Keratinocyte (primary cell): ENCODE data around the gene FDXR. TPM values are rescaled to one million over a fixed set of nuclear protein-coding genes. Genes with fewer than 3 reads are reported as not detected.

Experiments used
- DNase-seq: peaks from one replicate; pipeline ENCODE4 v3.0.0-alpha.2; 2011; ENCODE audit warnings: low read depth, missing footprints, low spot score
- FAIRE-seq: peaks from 2 replicates; lab custom pipeline; 2011; peaks lifted over from hg19 to GRCh38; lab: Jason Lieb, UNC
- H2AFZ ChIP-seq: 2 replicates; pipeline ENCODE4 v1.6.0; 2012; ENCODE audit warnings: low read length, control low read depth, inconsistent platforms; ENCODE audit not compliant: control insufficient read depth
- H3K27ac ChIP-seq: 2 replicates; pipeline ENCODE4 v1.5.1; 2011; ENCODE audit warnings: low read length; ENCODE audit not compliant: control insufficient read depth, insufficient read depth
- H3K27me3 ChIP-seq: 3 replicates; pipeline ENCODE4 v1.6.0; 2011; ENCODE audit warnings: low read length; ENCODE audit not compliant: control insufficient read depth, insufficient read depth; ENCODE audit errors: extremely low read depth
- H3K36me3 ChIP-seq, 2 experiments: 2 replicates in 1 of 2; 3 replicates in 1 of 2; pipeline ENCODE4 v1.5.1; 2011; ENCODE audit warnings: low read length in 2 of 2, mild to moderate bottlenecking in 1 of 2; ENCODE audit not compliant: control insufficient read depth in 2 of 2, insufficient read depth in 2 of 2; ENCODE audit errors: extremely low read depth in 1 of 2
- H3K4me1 ChIP-seq: 3 replicates; pipeline ENCODE4 v1.5.1; 2011; ENCODE audit warnings: low read length; ENCODE audit not compliant: control insufficient read depth, insufficient read depth; ENCODE audit errors: extremely low read depth
- H3K4me2 ChIP-seq: 3 replicates; pipeline ENCODE4 v1.6.0; 2011; ENCODE audit warnings: low read depth, low read length; ENCODE audit not compliant: control insufficient read depth, insufficient read depth; ENCODE audit errors: extremely low read depth
- H3K4me3 ChIP-seq, 3 experiments: fragments of 200-600 bp in 1 of 3; sonication (generic) in 1 of 3; 2 replicates in 2 of 3; 3 replicates in 1 of 3; pipeline ENCODE4 v1.5.1; 2011 to 2016; ENCODE audit warnings: low read length in 3 of 3, mild to moderate bottlenecking in 3 of 3, control low read depth in 2 of 3, inconsistent platforms in 1 of 3, low read depth in 1 of 3, mixed read lengths in 1 of 3, mixed run types in 1 of 3, moderate library complexity in 1 of 3; ENCODE audit not compliant: control insufficient read depth in 2 of 3, insufficient read depth in 2 of 3; ENCODE audit errors: extremely low read depth in 1 of 3
- H3K79me2 ChIP-seq: 2 replicates; pipeline ENCODE4 v1.6.0; 2012; ENCODE audit warnings: low read length; ENCODE audit not compliant: control insufficient read depth, insufficient read depth
- H3K9ac ChIP-seq: 3 replicates; pipeline ENCODE4 v1.6.0; 2011; ENCODE audit warnings: low read length; ENCODE audit not compliant: control insufficient read depth, insufficient read depth; ENCODE audit errors: extremely low read depth
- H3K9me1 ChIP-seq: 3 replicates; pipeline ENCODE4 v1.6.0; 2011; ENCODE audit warnings: low read length; ENCODE audit not compliant: control insufficient read depth, insufficient read depth; ENCODE audit errors: extremely low read depth
- H3K9me3 ChIP-seq: 2 replicates; pipeline ENCODE4 v1.5.1; 2012; ENCODE audit warnings: low read depth, low read length; ENCODE audit not compliant: control insufficient read depth
- H4K20me1 ChIP-seq: 3 replicates; pipeline ENCODE4 v1.6.0; 2011; ENCODE audit warnings: low read length; ENCODE audit not compliant: control insufficient read depth, insufficient read depth; ENCODE audit errors: extremely low read depth
- EZH2 ChIP-seq: IDR thresholded peaks from one replicate; pipeline ENCODE4 v1.6.1; 2012; ENCODE audit warnings: inconsistent platforms, mild to moderate bottlenecking, low read length, moderate library complexity
- dilution Hi-C: fragments of 300-500 bp; cut with MboI; formaldehyde crosslinking; loops from one replicate; pipeline ENCODE4 v1.7.0; 2020; ENCODE audit warnings: low sequenced_read_pairs; ENCODE audit not compliant: extremely low pct_ligation_motif_present
- polyA plus RNA-seq, 5 experiments: library from polyadenylated mRNA; depleted of rRNA in 3 of 5; stranded (reverse) in 3 of 5; stranded (forward) in 1 of 5; unstranded in 1 of 5; fragments of >200 nt; gene quantifications; 1 replicate in 1 of 5; 2 replicates in 3 of 5; 3 replicates in 1 of 5; pipeline versions ENCODE4 v1.2.1 to v1.2.3, GENCODE V29; 2011 to 2012; ENCODE audit warnings: missing spikeins in 2 of 5, low read depth in 1 of 5, low replicate concordance in 1 of 5
- TF ChIP-seq, protein P1 (sequence below), 3 experiments: IDR thresholded peaks in 1 of 3; conservative IDR thresholded peaks in 1 of 3; optimal IDR thresholded peaks in 1 of 3; 2 replicates in 2 of 3; 3 replicates in 1 of 3; pipeline versions ENCODE3 to v1.5.1; 2011; ENCODE audit warnings: low read length in 3 of 3, mild to moderate bottlenecking in 3 of 3, moderate library complexity in 2 of 3, control low read depth in 1 of 3, inconsistent platforms in 1 of 3; ENCODE audit not compliant: insufficient read depth in 2 of 3; ENCODE audit errors: extremely low read depth in 1 of 3

The FDXR gene
- polyA plus RNA-seq, 1 donor (not counting 4 experiments of a cell fraction or from before 2014, with no cell fraction given) = 12.0 TPM

DNA sequence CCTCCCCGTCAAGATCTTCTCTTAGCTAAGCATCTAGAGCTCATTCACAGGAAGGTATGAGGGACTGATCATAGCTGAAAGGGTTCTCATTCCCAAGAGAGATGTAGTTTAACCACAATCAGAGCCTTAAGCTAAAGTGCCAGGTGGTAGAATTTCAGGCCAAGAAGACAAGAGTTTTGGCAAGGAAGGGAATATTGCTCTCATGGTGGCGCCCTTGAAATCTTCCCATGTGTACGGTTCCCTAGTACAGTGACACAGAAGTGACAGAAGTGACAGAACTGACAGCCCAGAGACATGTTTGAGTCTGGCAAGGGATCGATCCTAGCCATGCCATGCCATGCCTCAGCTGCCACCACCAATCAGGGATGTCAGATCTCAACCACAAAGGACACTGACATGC is 15.6 kb downstream of the FDXR start:
- no peak for FAIRE-seq
- no peak for TF ChIP-seq EZH2
- TF ChIP-seq, protein P1, sequence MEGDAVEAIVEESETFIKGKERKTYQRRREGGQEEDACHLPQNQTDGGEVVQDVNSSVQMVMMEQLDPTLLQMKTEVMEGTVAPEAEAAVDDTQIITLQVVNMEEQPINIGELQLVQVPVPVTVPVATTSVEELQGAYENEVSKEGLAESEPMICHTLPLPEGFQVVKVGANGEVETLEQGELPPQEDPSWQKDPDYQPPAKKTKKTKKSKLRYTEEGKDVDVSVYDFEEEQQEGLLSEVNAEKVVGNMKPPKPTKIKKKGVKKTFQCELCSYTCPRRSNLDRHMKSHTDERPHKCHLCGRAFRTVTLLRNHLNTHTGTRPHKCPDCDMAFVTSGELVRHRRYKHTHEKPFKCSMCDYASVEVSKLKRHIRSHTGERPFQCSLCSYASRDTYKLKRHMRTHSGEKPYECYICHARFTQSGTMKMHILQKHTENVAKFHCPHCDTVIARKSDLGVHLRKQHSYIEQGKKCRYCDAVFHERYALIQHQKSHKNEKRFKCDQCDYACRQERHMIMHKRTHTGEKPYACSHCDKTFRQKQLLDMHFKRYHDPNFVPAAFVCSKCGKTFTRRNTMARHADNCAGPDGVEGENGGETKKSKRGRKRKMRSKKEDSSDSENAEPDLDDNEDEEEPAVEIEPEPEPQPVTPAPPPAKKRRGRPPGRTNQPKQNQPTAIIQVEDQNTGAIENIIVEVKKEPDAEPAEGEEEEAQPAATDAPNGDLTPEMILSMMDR (optimal IDR thresholded peaks at IDR 0.05 in 1 of 3, IDR thresholded peaks at IDR 0.05 in 1 of 3, conservative IDR thresholded peaks at IDR 0.05 in 1 of 3; ENCODE audit: extremely low read depth in 1 of 3, insufficient read depth in 2 of 3, low read length in 3 of 3) = no peak
- dilution Hi-C loops = no loop called here
- Histone ChIP-seq H3K4me2 (no peak overlapping the region), H3K4me1 (peaks cover 5% of the 10 kb centered on the region), H3K79me2 (no peaks in the 10 kb centered on the region), H3K9me3 (no peaks in the 10 kb centered on the region), H3K27ac (no peak overlapping the region), H3K9ac (no peak overlapping the region), H3K36me3 (no peaks in the 10 kb centered on the region), H4K20me1 (peaks cover under 1% of the 10 kb centered on the region), H3K9me1 (no peaks in the 10 kb centered on the region), H3K27me3 (peaks cover 87% of the 10 kb centered on the region), H3K4me3 (no peak overlapping the region), H2AFZ (no peak overlapping the region)
- no peak for DNase-seq

DNA sequence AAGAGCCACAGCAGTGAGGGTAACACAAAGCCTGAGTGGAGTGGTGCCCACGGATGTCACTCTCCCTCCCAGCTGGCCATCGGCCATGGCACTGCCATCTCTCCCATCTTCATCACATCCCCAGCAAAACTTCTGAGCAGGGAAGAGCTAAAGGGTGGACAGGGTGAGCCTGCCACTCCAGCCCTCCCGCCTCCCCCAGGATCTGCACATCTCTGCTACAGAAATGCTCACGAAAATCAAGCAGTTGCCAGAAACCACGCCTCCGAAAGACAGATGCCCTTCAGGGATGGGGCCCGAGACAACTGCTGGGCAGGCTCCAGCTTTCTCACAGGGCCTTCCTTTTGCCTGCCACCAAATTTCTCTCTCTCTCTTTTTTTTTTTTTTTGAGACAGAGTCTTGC is 16.7 kb downstream of the FDXR start:
- no peaks in the 10 kb centered on the region for H4K20me1 ChIP-seq
- dilution Hi-C loops = no loop called here
- H3K36me3 ChIP-seq = no peaks in the 10 kb centered on the region
- H3K4me3 ChIP-seq = no peak overlapping the region
- H3K27ac ChIP-seq = no peak overlapping the region
- TF ChIP-seq, protein P1 (optimal IDR thresholded peaks at IDR 0.05 in 1 of 3, IDR thresholded peaks at IDR 0.05 in 1 of 3, conservative IDR thresholded peaks at IDR 0.05 in 1 of 3; ENCODE audit: extremely low read depth in 1 of 3, insufficient read depth in 2 of 3, low read length in 3 of 3) = no peak
- no peak for TF ChIP-seq EZH2
- H3K4me1 ChIP-seq = no peaks in the 10 kb centered on the region
- FAIRE-seq = no peak
- no peaks in the 10 kb centered on the region for H3K9me1 ChIP-seq
- H3K79me2 ChIP-seq = no peaks in the 10 kb centered on the region
- H3K4me2 ChIP-seq = no peak overlapping the region
- no peak overlapping the region for H3K9ac ChIP-seq
- H3K9me3 ChIP-seq = no peaks in the 10 kb centered on the region
- H2AFZ ChIP-seq = no peak overlapping the region
- peaks cover 87% of the 10 kb centered on the region for H3K27me3 ChIP-seq
- no peak for DNase-seq
